ENCODE results near the gene RPS6KB2.

The RPS6KB2 gene

DNA sequence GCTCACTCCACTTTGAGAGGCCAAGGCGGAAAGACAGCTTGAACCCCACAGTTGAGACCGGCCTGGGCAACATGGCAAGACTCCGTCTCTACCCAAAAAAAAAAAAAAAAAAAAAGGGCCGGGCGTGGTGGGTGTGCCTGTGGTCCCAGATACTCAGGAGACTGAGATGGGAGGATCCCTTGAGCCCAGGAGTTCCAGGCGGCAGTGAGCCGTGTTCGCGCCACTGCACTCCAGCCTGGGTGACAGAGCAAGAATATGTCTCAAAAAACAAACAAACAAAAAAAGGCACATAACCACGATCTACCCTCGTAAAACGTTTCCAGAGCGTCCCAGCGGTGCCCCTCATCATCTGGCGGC, 37.4 kb upstream of the RPS6KB2 start:
- Histone ChIP-seq H3K27ac (ENCODE audit: low read depth, low read length) (no peak overlapping the region; the same call in 1 of the 2 replicates), H3K36me3 (ENCODE audit: insufficient read depth, low read length) (0 out of 2 replicates have a peak, but pooled peaks cover 7% of the 10 kb centered on the region), H3K4me3 (ENCODE audit: low read length) (peak overlapping the region; percentile 69), H3K9ac (ENCODE audit: low read depth, low read length) (peak overlapping the region; percentile 85; the same call in 1 of the 2 replicates), H3K27me3 (ENCODE audit: insufficient read depth, low read length) (no peaks in the 10 kb centered on the region), H3K9me3 (ENCODE audit: insufficient read depth, low read depth, low read length) (no peaks in the 10 kb centered on the region), H3K4me1 (ENCODE audit: insufficient read depth, low read length) (peaks cover 8% of the 10 kb centered on the region)
- WGBS: 19% methylated on average over 14 of the region's 15 CpGs

DNA sequence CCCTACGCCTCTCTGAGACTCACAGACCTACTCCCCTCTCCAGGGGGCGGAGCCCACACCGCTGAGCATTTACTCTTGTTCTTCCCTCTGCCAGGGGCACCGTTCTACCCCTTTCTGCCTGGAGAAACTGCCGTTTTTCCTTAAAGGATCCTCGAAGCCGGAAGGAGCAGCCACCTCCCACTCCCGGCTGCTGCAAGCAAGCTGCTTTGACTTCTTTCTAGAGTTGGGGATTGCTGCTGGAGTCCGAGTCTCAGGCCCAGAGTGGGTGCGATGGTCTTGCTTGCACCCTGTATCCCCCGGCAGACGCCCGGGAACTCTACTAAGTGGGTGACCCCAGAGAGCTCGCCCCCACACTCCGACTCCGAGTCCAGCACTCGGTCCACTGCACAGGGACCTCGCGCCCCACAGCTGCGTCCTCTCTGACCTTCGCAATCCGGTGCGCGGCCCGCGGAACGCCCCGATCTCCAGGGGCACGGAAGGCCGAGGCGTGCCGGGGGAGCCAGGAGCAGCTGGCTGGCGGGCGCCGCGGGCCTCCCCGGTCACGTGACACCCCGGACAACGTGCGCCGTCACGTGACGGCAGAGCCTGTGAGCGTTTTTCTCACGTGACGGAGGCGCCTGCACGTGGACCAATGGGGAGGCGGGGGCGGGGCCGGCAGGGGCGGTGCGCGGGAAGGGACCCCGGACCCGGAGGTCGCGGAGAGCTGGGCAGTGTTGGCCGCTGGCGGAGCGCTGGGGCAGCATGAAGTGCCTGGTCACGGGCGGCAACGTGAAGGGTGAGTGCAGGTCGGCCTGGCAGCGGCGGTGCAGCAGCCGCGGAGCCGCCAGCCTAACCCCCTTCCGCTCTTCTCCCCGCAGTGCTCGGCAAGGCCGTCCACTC, 36.8 kb upstream of the RPS6KB2 start, which contains the start of gene RAD9A:
TSS of gene RAD9A (plus strand) at position 683 of the 879 bp plus-strand sequence. CDS start at position 742, 59 bp downstream.
- 0 out of 2 replicates have a peak, but pooled peaks cover 8% of the 10 kb centered on the region for H3K36me3 ChIP-seq (ENCODE audit: insufficient read depth, low read length)
- no peaks in the 10 kb centered on the region for H3K9me3 ChIP-seq (ENCODE audit: insufficient read depth, low read depth, low read length)
- under 1% methylated on average over 75 of the region's 75 CpGs for WGBS
- H3K27ac ChIP-seq (ENCODE audit: low read depth, low read length): peak within 1 kb of the TSS; percentile 75
- peak within 1 kb of the TSS; percentile 69 for H3K4me3 ChIP-seq (ENCODE audit: low read length)
- peaks cover 8% of the 10 kb centered on the region for H3K4me1 ChIP-seq (ENCODE audit: insufficient read depth, low read length)
- H3K27me3 ChIP-seq (ENCODE audit: insufficient read depth, low read length): no peaks in the 10 kb centered on the region
- H3K9ac ChIP-seq (ENCODE audit: low read depth, low read length): peak within 1 kb of the TSS; percentile 85

DNA sequence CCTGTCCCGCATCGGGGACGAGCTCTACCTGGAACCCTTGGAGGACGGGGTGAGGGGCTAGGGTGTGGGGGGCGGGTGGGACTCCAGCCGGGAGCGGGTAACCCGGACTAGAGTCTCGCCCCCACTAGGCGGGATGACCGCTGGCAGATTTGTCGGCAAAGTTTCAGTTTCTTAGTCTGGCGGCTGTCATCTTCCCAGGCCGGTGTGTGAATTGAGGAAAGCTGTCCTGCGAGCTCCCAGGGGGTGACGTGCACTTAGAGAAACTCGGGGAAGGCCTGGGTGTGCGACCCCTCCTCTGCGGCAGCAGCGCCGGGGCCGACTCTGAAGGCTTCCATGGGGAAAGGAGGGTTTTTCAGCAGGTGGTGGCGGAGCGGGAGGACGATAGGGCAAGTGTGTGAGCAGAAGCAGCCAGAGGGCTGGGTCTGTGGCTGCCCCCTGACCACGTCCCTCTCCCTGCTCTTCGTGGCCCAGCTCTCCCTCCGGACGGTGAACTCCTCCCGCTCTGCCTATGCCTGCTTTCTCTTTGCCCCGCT, 36.0 kb upstream of the RPS6KB2 start:
- Histone ChIP-seq H3K27me3 (ENCODE audit: insufficient read depth, low read length) (no peaks in the 10 kb centered on the region), H3K27ac (ENCODE audit: low read depth, low read length) (no peak overlapping the region), H3K36me3 (ENCODE audit: insufficient read depth, low read length) (peaks cover 12% of the 10 kb centered on the region), H3K9me3 (ENCODE audit: insufficient read depth, low read depth, low read length) (no peaks in the 10 kb centered on the region), H3K4me1 (ENCODE audit: insufficient read depth, low read length) (peaks cover 2% of the 10 kb centered on the region), H3K4me3 (ENCODE audit: low read length) (peak overlapping the region; percentile 69), H3K9ac (ENCODE audit: low read depth, low read length) (peak overlapping the region; percentile 85)
- WGBS: 12% methylated on average over 31 of the region's 31 CpGs

DNA sequence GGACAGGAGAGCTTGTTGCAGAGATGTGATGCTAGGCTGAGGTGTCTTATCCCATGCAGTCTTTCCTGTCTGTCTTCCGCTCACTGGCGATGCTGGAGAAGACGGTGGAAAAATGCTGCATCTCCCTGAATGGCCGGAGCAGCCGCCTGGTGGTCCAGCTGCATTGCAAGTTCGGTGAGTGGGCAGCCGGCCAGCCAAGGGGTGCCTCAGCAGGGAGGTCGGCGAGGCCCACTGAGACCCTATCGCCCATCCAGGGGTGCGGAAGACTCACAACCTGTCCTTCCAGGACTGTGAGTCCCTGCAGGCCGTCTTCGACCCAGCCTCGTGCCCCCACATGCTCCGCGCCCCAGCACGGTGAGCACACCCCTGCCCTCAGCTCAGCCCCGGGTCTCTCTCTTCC, 34.9 kb upstream of the RPS6KB2 start:
- Histone ChIP-seq H3K36me3 (ENCODE audit: insufficient read depth, low read length) (peaks cover 24% of the 10 kb centered on the region), H3K4me3 (ENCODE audit: low read length) (no peak overlapping the region), H3K9ac (ENCODE audit: low read depth, low read length) (no peak overlapping the region), H3K4me1 (ENCODE audit: insufficient read depth, low read length) (no peaks in the 10 kb centered on the region), H3K9me3 (ENCODE audit: insufficient read depth, low read depth, low read length) (no peaks in the 10 kb centered on the region), H3K27ac (ENCODE audit: low read depth, low read length) (no peak overlapping the region), H3K27me3 (ENCODE audit: insufficient read depth, low read length) (no peaks in the 10 kb centered on the region)
- 96% methylated on average over 18 of the region's 18 CpGs for WGBS

DNA sequence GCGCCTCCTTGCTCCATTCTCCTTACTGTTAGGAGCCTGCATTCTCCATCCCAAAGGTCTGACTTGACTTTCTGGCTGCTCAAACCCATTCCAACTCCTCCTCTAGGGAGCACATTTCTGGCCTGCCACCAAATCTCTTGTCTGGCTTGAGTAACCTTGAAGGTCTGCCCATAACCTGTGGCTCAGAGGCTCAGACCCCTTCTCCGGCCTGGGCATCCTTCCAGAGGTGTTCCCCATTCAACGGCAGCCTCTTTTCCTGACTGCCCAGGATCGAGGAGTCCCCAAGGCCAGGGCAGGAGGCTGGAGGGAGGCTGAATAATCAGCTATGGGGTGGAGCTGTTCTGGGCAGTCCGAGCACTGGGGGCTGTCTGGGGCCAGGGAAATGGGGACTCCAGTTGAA, 34.3 kb upstream of the RPS6KB2 start:
- Histone ChIP-seq H3K27me3 (ENCODE audit: insufficient read depth, low read length) (no peaks in the 10 kb centered on the region), H3K4me1 (ENCODE audit: insufficient read depth, low read length) (no peaks in the 10 kb centered on the region), H3K27ac (ENCODE audit: low read depth, low read length) (no peak overlapping the region), H3K9ac (ENCODE audit: low read depth, low read length) (no peak overlapping the region), H3K4me3 (ENCODE audit: low read length) (no peak overlapping the region), H3K9me3 (ENCODE audit: insufficient read depth, low read depth, low read length) (no peaks in the 10 kb centered on the region), H3K36me3 (ENCODE audit: insufficient read depth, low read length) (peaks cover 29% of the 10 kb centered on the region)
- WGBS: 92% methylated on average over 5 of the region's 5 CpGs

DNA sequence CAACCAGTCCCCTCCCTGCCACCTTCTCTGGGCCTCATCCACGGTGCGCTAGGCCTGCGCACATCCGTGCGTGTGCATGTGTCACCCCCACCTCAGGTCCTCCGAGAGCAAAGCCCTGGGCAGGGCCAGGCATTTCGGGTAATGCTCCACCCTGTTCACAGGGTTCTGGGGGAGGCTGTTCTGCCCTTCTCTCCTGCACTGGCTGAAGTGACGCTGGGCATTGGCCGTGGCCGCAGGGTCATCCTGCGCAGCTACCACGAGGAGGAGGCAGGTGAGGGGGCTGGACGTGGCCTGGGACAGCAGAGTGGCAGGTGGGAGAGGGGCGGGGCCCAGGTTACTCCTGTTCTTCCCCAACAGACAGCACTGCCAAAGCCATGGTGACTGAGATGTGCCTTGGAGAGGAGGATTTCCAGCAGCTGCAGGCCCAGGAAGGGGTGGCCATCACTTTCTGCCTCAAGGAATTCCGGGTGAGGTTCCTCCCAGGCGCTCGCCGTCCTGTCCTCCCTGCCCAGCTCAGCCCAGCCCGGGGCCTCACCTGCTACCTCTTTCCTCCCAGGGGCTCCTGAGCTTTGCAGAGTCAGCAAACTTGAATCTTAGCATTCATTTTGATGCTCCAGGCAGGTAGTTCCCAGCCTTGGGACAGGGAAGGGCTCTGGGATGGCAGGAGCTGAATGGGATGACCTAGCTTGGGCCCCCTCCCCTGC, 32.6 kb upstream of the RPS6KB2 start:
- Histone ChIP-seq H3K27me3 (ENCODE audit: insufficient read depth, low read length) (no peaks in the 10 kb centered on the region), H3K9me3 (ENCODE audit: insufficient read depth, low read depth, low read length) (no peaks in the 10 kb centered on the region), H3K4me3 (ENCODE audit: low read length) (no peak overlapping the region), H3K36me3 (ENCODE audit: insufficient read depth, low read length) (peaks cover 44% of the 10 kb centered on the region), H3K27ac (ENCODE audit: low read depth, low read length) (no peak overlapping the region), H3K9ac (ENCODE audit: low read depth, low read length) (no peak overlapping the region), H3K4me1 (ENCODE audit: insufficient read depth, low read length) (no peaks in the 10 kb centered on the region)
- WGBS: 92% methylated on average over 19 of the region's 19 CpGs

DNA sequence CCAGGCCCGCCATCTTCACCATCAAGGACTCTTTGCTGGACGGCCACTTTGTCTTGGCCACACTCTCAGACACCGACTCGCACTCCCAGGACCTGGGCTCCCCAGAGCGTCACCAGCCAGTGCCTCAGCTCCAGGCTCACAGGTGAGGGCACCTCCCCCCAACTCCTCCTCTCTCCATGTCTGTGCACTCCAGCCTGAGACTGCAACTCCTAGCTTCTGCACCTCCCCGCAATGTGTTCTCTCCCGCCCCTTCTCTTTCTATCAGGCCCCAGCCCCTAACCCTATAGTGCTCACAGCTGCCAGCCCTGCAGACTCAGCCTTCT, 32.1 kb upstream of the RPS6KB2 start:
- peaks cover 44% of the 10 kb centered on the region for H3K36me3 ChIP-seq (ENCODE audit: insufficient read depth, low read length)
- no peaks in the 10 kb centered on the region for H3K27me3 ChIP-seq (ENCODE audit: insufficient read depth, low read length)
- no peaks in the 10 kb centered on the region for H3K4me1 ChIP-seq (ENCODE audit: insufficient read depth, low read length)
- no peak overlapping the region for H3K4me3 ChIP-seq (ENCODE audit: low read length)
- H3K9ac ChIP-seq (ENCODE audit: low read depth, low read length): peak overlapping the region; percentile 24; the same call in 1 of the 2 replicates
- H3K9me3 ChIP-seq (ENCODE audit: insufficient read depth, low read depth, low read length): no peaks in the 10 kb centered on the region
- H3K27ac ChIP-seq (ENCODE audit: low read depth, low read length): no peak overlapping the region
- 87% methylated on average over 7 of the region's 7 CpGs for WGBS

DNA sequence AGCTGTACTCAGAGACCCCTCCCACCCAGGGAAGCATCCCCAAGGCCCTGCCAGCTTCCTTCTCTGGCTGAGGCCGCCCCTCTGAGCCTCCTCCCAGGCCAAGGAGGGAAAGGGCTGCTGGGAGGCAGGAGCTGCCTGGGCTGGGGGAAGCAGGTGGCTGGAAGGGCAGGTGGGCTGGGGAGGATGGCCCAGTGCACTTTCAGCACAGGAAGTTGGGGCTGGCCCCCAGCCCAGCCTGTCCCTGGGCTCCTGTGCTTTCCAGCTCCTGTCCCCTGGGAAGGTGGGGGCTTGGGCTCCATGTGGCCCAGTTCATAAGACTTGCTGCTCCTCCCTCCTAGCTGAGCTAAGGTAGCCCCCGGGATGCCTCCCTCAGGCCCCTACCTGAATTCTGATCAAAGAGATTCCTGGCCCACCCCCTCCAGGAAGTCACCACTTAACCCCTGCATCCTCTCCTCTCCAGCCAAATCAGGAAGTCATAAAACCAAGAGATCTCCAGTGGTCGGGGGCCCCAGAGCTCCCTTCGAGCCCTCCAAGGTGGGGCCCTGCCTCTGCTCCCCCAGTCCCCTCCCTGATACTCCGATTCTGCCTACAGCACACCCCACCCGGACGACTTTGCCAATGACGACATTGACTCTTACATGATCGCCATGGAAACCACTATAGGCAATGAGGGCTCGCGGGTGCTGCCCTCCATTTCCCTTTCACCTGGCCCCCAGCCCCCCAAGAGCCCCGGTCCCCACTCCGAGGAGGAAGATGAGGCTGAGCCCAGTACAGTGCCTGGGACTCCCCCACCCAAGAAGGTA, 31.5 kb upstream of the RPS6KB2 start:
- no peaks in the 10 kb centered on the region for H3K4me1 ChIP-seq (ENCODE audit: insufficient read depth, low read length)
- no peak overlapping the region; the same call in 1 of the 2 replicates for H3K27ac ChIP-seq (ENCODE audit: low read depth, low read length)
- H3K9me3 ChIP-seq (ENCODE audit: insufficient read depth, low read depth, low read length): no peaks in the 10 kb centered on the region
- peaks cover 44% of the 10 kb centered on the region for H3K36me3 ChIP-seq (ENCODE audit: insufficient read depth, low read length)
- 57% methylated on average over 11 of the region's 13 CpGs for WGBS
- H3K9ac ChIP-seq (ENCODE audit: low read depth, low read length): peak overlapping the region; percentile 24
- no peak overlapping the region for H3K4me3 ChIP-seq (ENCODE audit: low read length)
- H3K27me3 ChIP-seq (ENCODE audit: insufficient read depth, low read length): no peaks in the 10 kb centered on the region

DNA sequence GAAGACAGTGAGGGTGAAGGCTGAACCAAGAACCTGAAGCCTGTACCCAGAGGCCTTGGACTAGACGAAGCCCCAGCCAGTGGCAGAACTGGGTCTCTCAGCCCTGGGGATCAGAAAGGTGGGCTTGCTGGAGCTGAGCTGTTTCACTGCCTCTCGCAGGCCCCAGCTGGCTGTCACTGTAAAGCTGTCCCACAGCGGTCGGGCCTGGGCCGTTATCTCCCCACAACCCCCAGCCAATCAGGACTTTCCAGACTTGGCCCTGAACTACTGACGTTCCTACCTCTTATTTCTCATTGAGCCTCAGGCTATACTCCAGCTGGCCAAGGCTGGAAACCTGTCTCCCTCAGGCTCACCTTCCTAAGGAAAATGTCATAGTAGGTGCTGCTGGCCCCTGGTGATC, 30.8 kb upstream of the RPS6KB2 start:
- H3K9me3 ChIP-seq (ENCODE audit: insufficient read depth, low read depth, low read length): no peaks in the 10 kb centered on the region
- peak overlapping the region; percentile 49; the same call in 1 of the 2 replicates for H3K27ac ChIP-seq (ENCODE audit: low read depth, low read length)
- peaks cover 44% of the 10 kb centered on the region for H3K36me3 ChIP-seq (ENCODE audit: insufficient read depth, low read length)
- no peak overlapping the region for H3K4me3 ChIP-seq (ENCODE audit: low read length)
- H3K9ac ChIP-seq (ENCODE audit: low read depth, low read length): no peak overlapping the region; the same call in 1 of the 2 replicates
- H3K4me1 ChIP-seq (ENCODE audit: insufficient read depth, low read length): 0 out of 2 replicates have a peak, but pooled peaks cover 4% of the 10 kb centered on the region
- no peaks in the 10 kb centered on the region for H3K27me3 ChIP-seq (ENCODE audit: insufficient read depth, low read length)
- WGBS: 84% methylated on average over 6 of the region's 6 CpGs

DNA sequence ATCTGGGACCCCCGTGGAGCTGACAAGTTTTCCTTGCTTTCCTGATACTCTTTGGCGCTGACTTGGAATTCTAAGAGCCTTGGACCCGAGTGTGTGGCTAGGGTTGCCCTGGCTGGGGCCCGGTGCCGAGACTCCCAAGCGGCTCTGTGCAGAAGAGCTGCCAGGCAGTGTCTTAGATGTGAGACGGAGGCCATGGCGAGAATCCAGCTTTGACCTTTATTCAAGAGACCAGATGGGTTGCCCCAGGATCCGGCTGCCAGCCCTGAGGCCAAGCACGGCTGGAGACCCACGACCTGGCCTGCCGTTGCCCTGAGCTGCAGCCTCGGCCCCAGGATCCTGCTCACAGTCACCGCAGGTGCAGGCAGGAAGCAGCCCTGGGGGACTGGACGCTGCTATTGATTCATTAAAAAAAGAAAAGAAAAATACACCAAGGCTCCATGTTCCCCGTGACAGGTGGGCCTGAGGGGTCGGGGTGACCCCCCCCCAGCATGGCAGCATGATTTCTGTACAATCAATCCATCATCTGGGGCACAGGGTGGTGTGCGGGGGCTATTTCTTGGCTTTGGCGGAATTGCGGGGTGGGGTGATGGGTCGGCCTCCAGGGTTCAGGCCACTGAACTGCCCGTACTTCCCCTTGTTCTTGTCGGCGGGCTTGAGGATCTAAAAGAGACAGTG, 30.2 kb upstream of the RPS6KB2 start:
- Histone ChIP-seq H3K4me1 (ENCODE audit: insufficient read depth, low read length) (0 out of 2 replicates have a peak, but pooled peaks cover 4% of the 10 kb centered on the region), H3K27me3 (ENCODE audit: insufficient read depth, low read length) (no peaks in the 10 kb centered on the region), H3K9me3 (ENCODE audit: insufficient read depth, low read depth, low read length) (no peaks in the 10 kb centered on the region), H3K9ac (ENCODE audit: low read depth, low read length) (no peak overlapping the region), H3K4me3 (ENCODE audit: low read length) (no peak overlapping the region), H3K27ac (ENCODE audit: low read depth, low read length) (no peak overlapping the region), H3K36me3 (ENCODE audit: insufficient read depth, low read length) (peaks cover 44% of the 10 kb centered on the region)
- 92% methylated on average over 24 of the region's 24 CpGs for WGBS
